ENCODE results near the gene ZNF384. TPM values are rescaled to one million over a fixed set of nuclear protein-coding genes. Genes with fewer than 3 reads are reported as not detected.
A peak's percentile ranks its signal among the peaks of the same experiment; 100 is the strongest.
"Not testable (repeated sequence)": the region's sequence is repeated elsewhere in the genome, so short reads cannot be mapped to it uniquely, and the experiment has no call there.

Gene ZNF384
- total RNA-seq = 9.5 and 12.0 TPM in 2 replicates

DNA sequence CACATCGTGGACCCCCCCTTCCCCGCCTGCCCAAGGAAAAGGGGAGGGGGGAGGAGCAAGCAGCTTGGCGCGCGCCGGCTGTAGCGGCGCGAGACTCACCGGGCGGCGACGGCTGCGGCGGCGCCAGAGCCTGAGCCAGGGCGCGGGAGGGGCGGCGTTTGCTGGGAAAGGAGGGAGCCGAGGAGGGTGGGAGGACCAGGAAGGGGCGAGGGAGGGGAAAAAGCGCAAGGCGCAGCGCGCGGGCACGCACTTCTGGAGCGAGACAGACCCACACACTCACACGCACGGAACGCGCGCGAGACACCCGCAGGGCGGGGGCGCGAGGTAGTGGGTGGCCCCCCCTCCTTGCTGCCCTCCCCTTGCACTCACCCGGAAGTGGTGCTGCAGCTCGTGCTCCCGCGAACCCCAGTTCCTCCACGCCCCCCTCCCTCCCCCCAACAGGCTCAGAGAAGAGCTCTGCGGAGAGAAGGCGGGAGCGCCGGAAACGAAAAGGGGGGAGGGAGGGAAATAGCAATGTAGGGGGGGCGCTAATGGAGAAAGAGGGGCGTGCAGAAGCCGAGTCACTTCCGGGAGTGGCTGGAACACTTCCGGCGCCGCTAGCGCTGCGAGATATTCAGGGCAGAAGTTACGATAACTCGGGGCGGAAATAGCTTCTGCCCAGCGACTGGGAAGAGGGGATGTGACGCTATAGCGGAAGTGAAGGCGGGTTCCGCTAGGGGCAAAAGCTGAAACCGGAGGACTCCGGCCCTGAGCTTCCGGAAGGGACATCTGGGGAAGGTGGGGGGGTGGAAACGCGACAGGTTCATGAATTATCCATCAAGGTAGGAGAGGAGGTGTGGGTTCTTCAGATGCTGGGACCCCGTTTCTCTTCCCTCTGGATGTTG is at the start of gene ZNF384:
TSS of gene ZNF384 (minus strand) at position 377 of the 884 bp plus-strand sequence. CDS start 9,855 bp downstream, outside the sequence.
- peak; percentile 99 for DNase-seq (ENCODE audit: low read depth, low spot score)

DNA sequence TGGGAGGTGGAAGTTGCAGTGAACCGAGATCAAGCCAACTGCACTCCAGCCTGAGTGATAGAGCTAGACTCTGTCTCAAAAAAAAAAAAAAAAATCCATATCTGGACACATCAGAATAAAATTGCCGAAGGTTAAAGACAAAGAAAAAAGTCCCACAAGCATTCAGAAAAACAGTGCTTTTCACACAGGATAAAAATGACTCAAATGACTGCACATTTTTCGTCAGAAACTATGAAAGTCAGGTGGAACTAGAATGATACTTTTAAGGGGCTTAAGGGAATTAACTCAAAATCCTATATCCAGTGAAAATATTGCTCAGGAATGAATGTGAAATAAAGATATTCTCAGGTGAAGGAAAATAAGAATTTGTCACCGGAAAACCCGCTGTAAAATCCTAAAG is 47.6 kb upstream of the ZNF384 start:
- DNase-seq (ENCODE audit: low read depth, low spot score) = no peak

- no peak for DNase-seq (ENCODE audit: low read depth, low spot score)
These were observed 46.4 kb upstream of the ZNF384 start for GRCh38 chr12:6735448-6736191.

DNA sequence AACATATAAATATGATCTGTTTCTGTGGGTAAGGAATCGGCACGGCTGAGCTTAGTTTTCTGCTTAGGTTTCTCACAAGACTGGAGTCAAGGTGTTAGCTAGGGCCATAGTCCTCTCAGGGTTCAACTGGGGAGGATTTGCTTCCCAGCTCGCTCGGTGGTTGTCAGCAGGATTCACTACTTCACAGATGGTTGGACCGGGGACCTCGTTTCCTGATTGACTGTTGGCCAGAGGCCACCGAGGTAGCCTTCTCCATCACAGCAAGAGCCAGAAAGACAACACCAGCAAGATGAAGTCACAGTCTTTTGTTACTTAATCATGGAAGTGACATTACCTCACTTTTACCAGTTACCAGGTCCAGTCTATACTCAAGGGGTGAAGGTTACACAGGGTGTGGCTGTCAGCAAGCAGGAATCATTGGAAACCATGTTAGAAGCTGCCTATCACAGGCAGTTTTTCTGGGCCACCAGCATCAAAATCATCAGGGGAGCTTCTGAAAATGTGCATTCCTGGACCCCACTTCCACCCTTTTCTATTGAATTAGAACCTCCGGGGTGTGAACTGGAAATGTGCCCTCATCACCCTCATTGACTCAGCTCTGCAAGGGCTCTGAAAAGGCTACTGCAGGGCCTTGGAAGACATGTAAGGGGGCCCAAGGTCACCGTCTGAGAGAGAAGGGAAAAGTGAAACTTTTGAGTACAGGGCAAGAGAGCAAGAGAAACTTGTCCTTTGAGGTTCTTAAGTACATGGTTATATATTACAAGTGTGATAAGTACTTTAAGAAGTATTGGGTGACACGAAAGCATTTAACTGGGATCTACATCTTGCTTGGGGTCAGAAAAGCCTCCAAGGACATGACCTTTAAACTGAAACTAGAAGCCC is 45.6 kb upstream of the ZNF384 start:
- DNase-seq (ENCODE audit: low read depth, low spot score) = no peak

- no peak for DNase-seq (ENCODE audit: low read depth, low spot score)
These were observed 41.0 kb upstream of the ZNF384 start for GRCh38 chr12:6730169-6730568.

DNA sequence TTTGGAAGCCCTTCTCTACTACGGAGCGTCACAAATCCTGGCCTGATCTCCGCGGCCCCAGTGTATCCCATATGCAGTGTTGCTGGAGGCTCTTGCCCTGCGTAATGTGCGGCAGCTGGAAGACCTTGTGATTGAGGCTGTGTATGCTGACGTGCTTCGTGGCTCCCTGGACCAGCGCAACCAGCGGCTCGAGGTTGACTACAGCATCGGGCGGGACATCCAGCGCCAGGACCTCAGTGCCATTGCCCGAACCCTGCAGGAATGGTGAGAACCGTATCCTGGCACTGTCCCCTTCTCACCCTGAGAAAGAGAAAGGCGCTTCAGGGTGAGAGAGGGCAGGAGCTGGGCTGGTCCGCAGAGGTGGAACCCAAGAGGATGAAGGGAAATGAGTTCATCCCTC is 40.0 kb upstream of the ZNF384 start:
- DNase-seq (ENCODE audit: low read depth, low spot score) = no peak

- DNase-seq (ENCODE audit: low read depth, low spot score) = no peak
These were observed 36.2 kb upstream of the ZNF384 start for GRCh38 chr12:6725350-6725749.

DNA sequence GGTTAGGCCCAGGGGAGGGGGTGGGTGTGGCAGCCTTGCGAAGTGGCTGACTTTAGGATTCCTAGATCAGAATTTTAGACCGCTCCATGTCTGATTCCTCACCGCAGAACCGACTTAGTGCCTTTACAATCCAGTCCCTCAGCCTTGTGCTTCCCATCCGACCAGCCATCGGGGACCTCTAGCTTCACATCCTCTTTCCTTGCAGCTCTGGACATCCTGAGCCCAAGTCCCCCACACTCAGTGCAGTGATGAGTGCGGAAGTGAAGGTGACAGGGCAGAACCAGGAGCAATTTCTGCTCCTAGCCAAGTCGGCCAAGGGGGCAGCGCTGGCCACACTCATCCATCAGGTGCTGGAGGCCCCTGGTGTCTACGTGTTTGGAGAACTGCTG is 35.2 kb upstream of the ZNF384 start:
- no peak for DNase-seq (ENCODE audit: low read depth, low spot score)

GRCh38 chr12:6723607-6724408 is 34.6 kb upstream of the ZNF384 start, which contains the start of gene COPS7A:
TSS of gene COPS7A (plus strand) at chr12:6724046. CDS start at chr12:6724657, 611 bp downstream.
- peak; percentile 94 for DNase-seq (ENCODE audit: low read depth, low spot score)

GRCh38 chr12:6722863-6723262 is 33.7 kb upstream of the ZNF384 start:
- DNase-seq (ENCODE audit: low read depth, low spot score) = no peak

- DNase-seq (ENCODE audit: low read depth, low spot score) = no peak
These were observed 27.8 kb upstream of the ZNF384 start for GRCh38 chr12:6716874-6717437.

- DNase-seq (ENCODE audit: low read depth, low spot score) = not testable (repeated sequence)
These were observed 27.1 kb upstream of the ZNF384 start for GRCh38 chr12:6716031-6716873.

GRCh38 chr12:6708960-6709394 is 19.8 kb upstream of the ZNF384 start:
- DNase-seq (ENCODE audit: low read depth, low spot score) = no peak

GRCh38 chr12:6708351-6708750 is 19.2 kb upstream of the ZNF384 start:
- not testable (repeated sequence) for DNase-seq (ENCODE audit: low read depth, low spot score)

DNA sequence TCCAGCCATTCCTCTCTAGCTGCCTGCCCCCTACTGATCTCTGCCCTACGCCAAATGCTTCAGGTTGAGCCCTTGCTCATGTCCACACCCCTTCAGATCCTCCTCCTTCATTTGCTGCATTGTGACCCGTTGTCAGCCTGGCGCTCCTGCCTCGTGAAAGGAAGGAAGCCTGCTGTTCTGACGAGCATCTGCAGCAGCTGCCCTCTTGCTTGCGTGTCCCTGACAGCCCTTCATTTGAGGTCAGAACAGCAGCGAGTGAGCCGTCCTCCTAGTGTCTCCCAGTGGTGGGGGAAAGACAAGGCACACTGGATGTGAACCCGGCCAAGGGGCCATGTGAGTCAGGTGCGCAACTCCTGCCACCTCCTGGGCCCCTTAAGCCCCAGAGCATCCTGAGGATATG is 14.5 kb upstream of the ZNF384 start:
- no peak for DNase-seq (ENCODE audit: low read depth, low spot score)

- DNase-seq (ENCODE audit: low read depth, low spot score) = no peak
These were observed 12.0 kb upstream of the ZNF384 start for GRCh38 chr12:6701078-6701768.

- no peak for DNase-seq (ENCODE audit: low read depth, low spot score)
These were observed 11.5 kb upstream of the ZNF384 start, which contains the start of gene PIANP for GRCh38 chr12:6700646-6701051. TSS of gene PIANP (minus strand) at chr12:6700815. CDS start at chr12:6698061, 2,754 bp downstream.

GRCh38 chr12:6699989-6700645 is 10.9 kb upstream of the ZNF384 start:
- DNase-seq (ENCODE audit: low read depth, low spot score) = no peak
